Measurements from ENCODE around the gene NOX3.

- TF ChIP-seq EZH2 (IDR thresholded peaks at IDR 0.05; ENCODE audit: low read depth, unreplicated experiment) = no peak
- TF ChIP-seq CTCF (conservative IDR thresholded peaks at IDR 0.05; ENCODE audit: low read depth in 2 of 2) = no peak
- TF ChIP-seq ZNF331 (CRISPR knock-in tag; IDR thresholded peaks at IDR 0.05; ENCODE audit: low read depth) = no peak
Observed at GRCh38 chr6:155371230-155371629, 84.4 kb downstream of the NOX3 start.
